SHP77 (cell line): Measurements from ENCODE around the gene PRKN.
A peak's percentile ranks its signal among the peaks of the same experiment; 100 is the strongest.
"Not testable (repeated sequence)": the region's sequence is repeated elsewhere in the genome, so short reads cannot be mapped to it uniquely, and the experiment has no call there.

Experiments used
- DNase-seq, 2 experiments: peaks; one replicate each; lab custom pipeline; 2025; lab: John Stamatoyannopoulos, UW

Gene PRKN

DNA sequence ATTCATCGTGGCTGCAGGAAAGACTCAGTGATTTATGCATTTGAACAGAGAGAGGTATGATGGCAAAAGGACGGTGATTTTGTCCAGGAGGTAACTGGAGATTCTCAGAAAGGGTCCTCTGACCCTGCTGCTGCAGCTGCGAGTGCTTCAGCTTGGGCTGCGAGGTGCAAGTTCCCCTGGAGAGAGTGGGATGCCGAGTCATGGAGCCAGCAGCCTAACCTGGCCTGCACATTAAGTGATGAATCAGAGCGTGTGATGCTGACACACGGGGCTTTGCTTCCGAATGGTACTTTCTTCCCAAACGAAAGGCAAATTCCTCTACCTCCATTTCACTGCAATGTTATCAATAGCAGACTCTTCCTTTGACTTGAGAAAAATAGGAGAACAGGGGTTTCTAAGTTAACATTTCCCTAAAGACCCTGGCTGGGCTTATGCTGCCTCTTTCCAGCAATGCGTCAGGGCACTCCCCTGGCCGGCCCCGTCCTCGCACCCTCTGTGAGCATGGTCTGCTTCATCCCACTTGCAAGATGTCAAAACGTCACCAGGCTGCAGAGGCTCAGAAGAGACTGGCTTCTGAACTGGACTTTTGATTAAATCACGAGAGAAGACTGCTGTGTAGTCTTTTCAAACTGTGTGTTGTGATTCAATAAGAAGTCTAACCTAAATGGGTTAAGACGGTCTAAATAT is 825.7 kb downstream of the PRKN start:
- DNase-seq, result no peak

DNA sequence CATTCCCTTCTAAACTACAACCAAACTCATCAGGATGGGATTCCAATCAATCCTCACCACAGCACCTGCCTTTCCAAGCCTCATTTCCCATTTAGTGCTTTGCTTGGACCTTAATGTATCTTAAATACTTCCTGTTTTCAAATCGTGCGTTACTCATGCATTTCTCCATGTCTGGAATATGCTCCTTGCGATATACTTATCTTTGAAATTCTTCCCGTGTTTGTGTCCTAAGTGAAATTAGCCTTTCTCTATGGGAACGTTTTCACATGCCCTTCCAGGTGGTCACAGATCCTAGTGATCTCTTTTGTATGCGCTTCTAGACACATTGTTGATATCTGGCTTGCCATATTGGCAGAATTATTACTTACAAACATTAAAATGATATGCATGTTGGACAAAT is 833.1 kb downstream of the PRKN start:
- DNase-seq, result no peak

DNA sequence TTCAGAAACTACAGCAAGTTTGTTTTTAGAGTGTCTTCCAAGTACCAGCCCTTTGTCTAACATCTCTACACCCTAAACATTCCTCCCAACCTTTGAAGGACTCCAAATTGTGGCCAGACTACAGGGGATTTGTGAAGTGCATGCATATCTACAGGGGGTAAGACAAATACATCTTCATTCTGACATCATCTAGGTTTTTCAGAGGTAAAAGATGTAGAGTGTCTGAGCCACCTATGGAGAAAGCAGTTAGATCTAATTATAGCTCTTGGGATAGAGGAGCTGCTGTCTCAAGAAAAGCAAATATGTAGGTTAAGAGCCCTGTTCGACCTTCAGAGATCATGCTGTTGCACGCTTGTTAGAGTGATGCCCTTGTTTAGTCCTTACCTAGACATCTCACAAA is 836.0 kb downstream of the PRKN start:
- DNase-seq, result no peak

DNA sequence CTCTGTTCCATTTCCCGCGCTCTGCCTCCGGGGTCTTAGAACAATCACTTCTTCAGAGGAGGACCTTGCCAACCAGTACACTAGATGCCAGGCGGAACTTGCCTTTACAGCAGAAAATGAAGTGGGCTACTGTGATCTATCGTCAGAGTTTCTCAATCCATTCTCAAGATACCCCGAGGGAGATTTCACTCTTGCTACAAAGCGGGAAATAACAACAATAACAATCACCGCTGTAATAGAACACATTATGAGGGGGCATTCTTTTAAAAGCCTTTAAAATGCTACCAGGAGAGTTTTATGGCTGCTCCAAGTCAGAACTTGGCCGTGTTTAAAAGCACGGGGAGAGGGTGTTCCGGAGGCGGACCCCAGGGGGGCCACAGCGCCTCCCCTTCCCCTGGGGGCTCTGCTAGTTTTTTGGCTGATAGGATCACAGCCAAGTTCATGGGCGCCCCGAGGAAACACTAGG is 836.7 kb downstream of the PRKN start:
- DNase-seq, result no peak

DNA sequence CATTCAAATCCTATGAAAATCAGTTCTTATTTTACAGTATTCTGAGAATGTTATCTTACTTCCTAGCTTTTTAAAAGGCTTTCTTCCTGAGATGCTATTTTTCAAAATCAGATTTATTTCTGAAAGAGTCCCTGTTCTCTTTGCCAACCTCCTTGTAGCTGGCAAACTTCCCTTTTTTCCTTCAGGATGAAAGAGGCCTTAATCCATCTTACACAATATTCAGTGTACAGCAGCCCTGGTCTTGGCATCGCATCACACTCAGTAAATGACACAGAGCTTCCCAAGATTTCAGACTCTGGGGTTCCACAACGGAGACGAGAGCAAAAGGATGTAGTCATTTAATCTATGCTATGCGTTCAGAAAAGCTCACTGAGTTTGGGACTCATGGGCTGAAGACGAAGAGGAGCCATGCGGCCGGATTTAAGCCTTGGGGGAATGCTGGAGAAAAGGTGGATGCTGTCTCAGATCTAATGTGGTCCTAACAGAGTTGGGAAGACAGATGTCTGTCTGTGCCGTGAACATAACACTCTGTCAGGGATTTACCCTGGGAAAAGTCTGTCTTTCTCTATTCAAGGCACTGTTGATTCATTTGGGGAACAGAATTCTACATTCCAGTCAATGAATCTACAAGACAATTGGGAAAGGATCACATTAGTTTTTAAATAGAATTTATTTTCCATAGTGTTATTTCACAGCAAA is 837.3 kb downstream of the PRKN start:
- no peak for DNase-seq

DNA sequence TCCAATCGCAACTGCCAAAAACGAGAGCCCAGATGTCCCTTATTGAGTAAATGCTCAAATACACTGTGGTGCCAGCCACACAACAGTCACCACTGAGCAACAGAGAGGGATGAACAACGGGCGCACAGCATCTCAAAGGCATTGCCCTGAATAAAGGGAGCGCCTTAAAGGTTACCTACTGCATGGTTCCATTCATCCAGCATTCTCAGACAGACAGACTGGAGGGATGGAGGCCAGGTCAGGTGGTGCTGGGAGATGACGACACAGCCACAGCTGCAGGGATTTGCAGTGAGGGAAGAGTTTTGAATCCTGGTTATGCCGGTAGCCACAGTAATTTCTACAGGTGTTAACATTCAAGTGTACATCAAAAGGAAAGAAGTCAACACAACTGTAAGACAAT is 838.2 kb downstream of the PRKN start:
- no peak for DNase-seq

DNA sequence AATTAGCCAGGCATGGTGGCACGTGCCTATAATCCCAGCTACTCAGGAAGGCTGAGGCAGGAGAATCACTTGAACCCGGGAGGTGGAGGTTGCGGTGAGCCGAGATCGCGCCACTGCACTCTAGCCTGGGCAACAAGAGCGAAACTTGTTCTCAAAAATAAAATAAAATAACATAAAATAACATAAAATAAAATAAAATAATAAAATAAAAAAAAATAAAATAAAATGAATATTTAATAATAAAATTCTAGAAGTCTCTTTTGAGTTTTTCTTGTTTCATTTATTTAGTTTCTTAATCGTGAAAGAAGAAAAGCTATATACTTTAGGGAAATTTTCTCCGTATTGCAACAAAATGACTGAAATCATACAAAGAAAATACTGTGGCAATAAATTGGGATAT is 841.0 kb downstream of the PRKN start:
- DNase-seq, result not testable (repeated sequence)

DNA sequence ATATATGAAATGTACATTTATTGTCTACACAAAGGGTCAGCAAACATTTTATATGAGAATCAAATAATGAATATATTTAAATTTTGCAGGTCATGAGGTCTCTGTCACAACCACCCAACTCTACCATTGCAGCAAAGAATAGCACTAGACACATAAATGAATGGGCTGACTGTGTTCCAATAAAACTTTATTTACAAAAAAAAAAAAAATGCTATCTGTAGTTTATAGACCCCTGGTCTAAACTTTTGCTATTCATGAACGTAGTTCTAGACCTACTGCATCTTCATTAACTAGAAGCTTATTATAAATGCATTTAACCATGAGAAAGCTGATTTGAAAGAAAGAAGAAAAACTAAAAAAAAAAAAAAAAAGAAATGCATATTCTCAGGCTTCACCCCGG is 842.8 kb downstream of the PRKN start:
- DNase-seq, result no peak

DNA sequence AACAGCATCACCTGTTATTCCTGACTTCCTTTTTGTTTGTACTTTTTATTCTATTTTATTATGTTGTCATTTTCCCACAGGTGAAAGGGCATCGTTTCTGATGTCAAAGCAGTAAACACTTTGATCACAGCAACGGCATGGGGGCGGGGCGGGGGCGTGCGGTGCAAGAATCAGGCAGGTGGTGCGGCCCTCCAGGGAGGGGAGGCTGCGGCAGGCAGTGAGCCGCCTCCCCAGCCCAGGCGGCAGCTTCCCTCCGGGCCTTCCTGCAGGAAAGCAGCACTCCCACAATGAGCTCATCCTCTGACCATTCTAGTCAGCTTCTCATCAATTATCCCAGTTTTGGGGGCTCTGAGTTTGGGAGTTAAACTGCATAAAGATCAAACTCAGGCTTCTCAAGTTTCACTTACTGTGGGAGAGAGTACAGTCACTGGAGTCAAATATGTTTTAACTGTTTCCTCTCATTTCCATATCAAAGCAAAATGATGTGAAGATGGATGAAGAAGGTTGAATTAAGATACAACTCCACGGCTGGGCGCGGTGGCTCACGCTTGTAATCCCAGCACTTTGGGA is 845.3 kb downstream of the PRKN start:
- DNase-seq, result peak in 1 of 2 experiments; percentile 18

DNA sequence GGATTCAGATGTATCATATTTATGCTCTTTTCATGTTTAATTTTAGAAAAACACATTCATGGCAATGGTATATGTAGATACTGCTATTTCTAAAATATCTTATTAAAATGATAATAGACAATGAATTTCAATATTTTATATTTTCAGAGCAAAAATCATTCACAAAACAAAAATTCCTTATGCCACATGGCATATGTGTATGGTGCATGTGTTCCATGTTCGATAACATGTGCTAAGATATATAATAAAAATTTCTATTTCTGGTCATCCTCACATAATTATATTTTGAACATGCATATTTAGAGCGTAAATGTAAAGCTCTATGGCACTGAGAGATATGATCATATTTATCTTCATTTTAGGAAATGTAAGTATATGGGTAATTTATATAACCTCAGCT is 847.5 kb downstream of the PRKN start:
- no peak for DNase-seq

DNA sequence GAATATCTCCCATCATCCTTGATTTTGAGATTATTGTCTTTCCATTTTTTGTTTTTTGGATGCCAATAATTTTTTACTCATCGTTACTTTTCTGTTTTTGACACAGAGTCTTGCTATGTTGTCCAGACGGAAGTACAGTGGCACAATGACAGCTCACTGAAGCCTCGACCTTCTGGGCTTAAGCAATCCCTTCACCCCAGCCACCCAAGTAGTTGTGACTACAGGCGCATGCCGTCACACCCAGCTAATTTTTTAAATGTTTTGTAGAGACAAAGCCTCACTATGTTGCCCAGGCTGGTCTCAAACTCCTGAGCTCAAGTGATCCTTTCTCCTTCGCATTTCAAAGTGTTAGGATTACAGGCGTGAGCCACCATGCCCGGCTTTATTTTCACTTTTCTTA is 851.3 kb downstream of the PRKN start:
- no peak for DNase-seq

DNA sequence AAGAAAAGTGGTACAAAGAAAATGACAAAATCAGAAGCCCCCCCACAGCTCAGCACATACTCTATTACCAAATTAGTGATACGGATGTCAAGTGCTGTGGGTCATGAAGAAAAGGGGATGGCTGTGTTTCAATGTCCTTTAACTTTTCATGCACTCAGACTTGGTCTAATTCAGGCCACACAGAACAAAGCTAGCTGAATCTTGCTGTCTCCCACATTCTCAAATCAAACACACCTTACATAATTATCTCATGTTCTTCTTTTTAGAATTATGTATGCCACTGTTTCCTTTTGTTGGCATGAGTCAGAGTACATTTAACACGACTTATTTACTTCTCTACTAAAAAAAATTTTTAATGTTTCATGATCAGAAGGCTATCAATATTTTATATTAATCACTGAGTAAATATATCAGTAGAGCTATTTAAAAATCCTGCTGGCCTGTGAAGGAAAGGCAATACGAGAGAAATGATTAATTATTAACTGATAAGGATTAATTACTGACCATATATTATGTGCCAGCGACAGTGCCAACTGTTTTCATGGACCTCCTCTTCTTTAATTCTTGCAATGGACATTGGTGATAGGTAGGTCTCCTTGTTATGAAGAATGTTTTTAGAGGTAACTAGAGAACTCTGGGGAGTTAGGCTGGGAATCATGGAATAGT is 857.2 kb downstream of the PRKN start:
- DNase-seq, result no peak

DNA sequence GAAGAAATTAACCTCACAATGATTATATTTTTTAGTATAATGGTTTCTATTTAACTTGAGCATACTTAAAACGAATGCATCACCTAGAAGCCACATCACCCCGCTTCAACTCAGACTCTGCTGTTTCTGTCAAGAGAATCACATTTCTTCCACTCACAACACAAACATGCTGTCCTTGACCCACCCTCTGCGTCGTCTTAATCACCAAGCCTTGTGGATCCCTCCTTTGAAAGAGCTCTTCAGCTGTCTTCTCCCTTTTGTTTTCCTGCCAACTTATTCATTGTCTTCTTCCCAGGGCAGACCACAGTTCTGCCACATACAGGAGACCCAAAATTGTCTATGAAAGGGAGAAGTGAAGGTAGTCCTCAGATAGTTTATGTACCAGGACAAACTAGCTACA is 858.1 kb downstream of the PRKN start:
- no peak for DNase-seq

DNA sequence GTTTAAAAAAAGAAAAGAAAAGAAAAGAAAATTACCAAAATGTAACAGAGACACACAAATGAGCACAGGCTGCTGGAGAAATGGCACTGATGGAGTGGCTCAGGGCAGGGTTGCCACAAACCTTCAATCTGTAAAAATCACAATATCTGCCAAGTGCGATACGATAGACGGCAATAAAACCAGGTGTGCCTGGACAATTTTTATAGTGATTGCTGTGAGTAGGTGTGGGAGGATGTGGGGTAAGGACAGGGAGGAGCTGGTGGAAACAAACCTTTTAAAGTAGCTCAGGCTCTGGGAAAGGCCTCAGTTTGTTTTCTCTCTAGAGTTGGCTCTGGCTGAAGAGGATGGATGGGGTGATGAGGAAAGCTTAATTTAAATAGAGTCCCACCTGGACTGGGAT is 861.0 kb downstream of the PRKN start:
- DNase-seq, result no peak

DNA sequence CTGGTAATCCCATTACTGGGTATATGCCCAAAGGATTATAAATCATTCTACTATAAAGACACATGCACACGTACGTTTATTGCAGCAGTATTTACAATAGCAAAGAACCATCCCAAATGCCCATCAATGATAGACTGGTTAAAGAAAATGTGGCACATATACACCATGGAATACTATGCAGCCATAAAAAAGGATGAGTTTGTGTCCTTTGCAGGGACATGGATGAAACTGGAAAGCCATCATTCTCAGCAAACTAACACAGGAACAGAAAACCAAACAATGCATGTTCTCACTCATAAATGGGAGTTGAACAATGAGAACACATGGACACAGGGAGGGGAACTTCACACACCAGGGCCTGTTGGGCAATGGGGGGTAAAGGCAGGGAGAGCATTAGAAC is 866.5 kb downstream of the PRKN start:
- DNase-seq, result not testable (repeated sequence)

DNA sequence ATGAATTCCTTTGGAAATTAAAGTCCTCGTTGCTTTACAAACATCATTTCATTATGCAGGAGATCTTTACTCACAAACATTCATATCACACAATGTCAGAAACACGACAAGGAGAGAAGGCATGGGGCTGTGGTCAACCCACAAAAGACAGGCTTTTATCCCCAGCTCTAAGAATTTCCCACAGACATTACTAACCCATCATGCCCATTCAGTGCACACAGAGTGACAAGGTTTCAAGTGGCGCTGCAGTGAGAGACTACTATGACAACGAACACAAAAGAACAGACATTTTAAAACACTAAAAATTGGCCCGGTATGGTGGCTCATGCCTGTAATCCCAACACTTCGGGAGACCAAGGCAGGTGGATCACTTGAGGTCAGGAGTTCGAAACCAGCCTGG is 873.9 kb downstream of the PRKN start:
- DNase-seq, result no peak

DNA sequence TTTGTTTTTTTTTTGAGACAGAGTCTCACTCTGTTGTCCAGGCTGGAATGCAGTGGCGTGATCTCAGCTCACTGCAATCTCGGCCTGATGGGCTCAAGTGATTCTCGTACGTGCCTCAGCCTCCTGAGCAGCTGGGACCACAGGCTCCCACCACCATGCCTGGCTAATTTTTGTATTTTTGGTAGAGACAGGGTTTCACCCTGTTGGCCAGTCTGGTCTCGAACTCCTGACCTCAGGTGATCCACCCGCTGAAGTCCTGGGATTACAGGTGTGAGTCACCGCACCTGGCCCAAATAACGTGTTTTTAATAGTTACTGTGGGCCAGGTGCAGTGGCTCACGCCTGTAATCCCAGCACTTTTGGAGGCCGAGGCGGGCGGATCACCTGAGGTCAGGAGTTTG is 876.1 kb downstream of the PRKN start:
- not testable (repeated sequence) for DNase-seq

DNA sequence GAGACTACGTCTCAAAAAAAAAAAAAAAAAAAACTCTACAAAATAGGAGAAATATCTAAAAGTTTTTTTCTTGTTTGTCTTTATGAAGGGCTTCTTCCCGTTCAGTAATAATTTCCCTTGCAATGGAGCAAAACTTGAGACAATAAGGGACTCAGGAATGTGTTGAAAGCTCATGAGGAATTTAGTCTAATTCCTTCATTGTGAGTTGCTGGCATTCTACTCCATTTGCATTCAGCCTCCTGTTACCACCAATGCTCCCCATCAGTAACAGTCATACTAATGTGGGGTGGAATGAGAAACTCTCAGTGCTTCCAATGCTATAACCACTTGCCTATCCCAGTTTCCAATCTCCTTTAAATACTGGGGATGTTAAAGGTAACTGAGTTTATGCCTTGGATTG is 877.0 kb downstream of the PRKN start:
- DNase-seq, result no peak

DNA sequence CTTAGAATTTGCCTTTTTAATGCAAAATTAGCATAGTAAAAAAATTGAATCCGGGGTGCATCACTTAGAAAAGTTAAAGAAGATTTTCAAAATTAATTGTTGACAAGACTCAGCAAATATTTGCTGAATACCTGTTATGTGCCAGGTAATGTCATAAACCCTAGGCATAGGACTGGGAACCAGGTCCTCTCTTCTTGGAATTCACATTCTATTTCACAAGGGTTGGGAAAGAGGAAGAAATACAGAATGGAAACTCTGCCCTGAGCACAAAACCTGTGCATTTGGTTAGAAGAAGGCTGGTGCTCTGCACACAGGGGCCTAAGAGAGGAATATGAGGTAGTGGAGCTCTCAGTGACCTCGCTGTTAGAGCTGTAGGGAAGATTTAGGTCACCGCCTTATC is 879.9 kb downstream of the PRKN start:
- no peak for DNase-seq

DNA sequence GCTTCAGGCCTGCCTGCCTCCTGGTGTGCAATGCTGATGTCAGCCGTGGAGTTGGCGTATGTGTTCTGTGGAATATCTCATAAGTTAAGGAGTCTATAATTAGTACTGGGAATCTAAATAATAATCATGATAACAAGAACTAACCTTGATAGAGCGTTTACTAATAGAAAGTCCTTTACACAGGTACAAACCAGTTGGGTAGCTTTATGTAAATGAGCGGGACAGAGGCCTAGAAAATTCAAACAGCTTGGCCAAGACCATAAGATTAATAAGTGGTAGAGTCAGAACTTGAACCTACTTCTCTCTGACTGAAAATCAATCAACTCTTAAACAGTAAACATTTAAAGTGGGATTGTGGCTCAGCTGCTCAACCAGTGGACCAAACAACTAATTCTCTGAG is 882.8 kb downstream of the PRKN start:
- DNase-seq, result no peak

DNA sequence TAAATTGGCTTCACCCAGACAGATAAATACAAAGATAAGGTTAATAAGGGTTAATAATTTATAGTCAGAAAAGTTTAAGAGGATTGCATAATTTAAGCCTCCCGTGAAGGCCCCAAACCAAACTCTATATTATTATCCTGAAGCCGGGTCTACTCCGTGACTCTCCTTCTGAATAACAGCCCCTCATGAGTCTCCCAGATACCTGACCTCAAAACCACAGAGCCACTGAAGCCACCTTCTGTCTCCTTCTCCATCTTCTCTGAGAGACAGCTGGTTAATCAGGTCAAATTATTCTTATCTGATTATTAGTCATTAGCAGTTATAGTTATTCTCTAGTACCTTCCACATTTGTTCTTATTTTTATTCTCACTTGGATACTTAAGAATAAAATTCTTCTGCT is 884.5 kb downstream of the PRKN start:
- DNase-seq, result no peak

DNA sequence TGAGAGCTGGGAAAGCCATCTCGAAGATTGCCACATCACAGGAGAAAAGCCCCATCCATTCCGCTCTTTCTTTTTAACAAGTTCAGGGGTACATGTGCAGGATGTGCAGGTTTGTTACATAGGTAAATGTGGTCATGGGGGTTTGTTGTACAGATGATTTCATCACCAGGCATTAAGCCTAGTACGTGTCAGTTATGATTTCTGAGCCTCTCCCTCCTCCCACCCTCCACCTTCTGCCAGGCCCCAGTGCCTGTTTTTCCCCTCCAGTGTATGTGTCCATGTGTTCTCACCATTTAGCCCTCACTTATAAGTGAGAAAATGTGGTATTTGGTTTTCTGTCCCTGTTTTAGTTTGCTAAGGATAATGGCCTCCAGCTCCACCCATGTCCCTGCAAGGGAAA is 887.2 kb downstream of the PRKN start:
- DNase-seq, result no peak
